HG03354 (cell line): ENCODE results near the gene CHMP4B.

Experiments
- ATAC-seq: cut with Tn5 transposase; IDR thresholded peaks from one replicate; pipeline ENCODE4 v1.9.1; 2021; ENCODE audit warnings: mild to moderate bottlenecking; ENCODE audit not compliant: unreplicated experiment, poor library complexity, severe bottlenecking

The CHMP4B gene

GRCh38 chr20:33814238-33814712 lies 3.1 kb downstream of the CHMP4B start:
- ATAC-seq, result no peak

GRCh38 chr20:33815671-33816070 lies 4.5 kb downstream of the CHMP4B start:
- ATAC-seq, result no peak

- ATAC-seq, result no peak
These were observed 5.0 kb downstream of the CHMP4B start for GRCh38 chr20:33816191-33816590.

- no peak for ATAC-seq
These were observed 6.3 kb downstream of the CHMP4B start for GRCh38 chr20:33817411-33817810.

GRCh38 chr20:33819456-33819855 lies 8.3 kb downstream of the CHMP4B start:
- no peak for ATAC-seq

- ATAC-seq, result no peak
These were observed 9.2 kb downstream of the CHMP4B start for GRCh38 chr20:33820362-33820761.

GRCh38 chr20:33821270-33821836 lies 10.2 kb downstream of the CHMP4B start:
- no peak for ATAC-seq

- no peak for ATAC-seq
These were observed 11.3 kb downstream of the CHMP4B start for GRCh38 chr20:33822423-33822822.

- no peak for ATAC-seq
These were observed 11.8 kb downstream of the CHMP4B start for GRCh38 chr20:33822991-33823390.

- ATAC-seq, result no peak
These were observed 13.7 kb downstream of the CHMP4B start for GRCh38 chr20:33824852-33825251.

- ATAC-seq, result no peak
These were observed 14.5 kb downstream of the CHMP4B start for GRCh38 chr20:33825340-33826269.

GRCh38 chr20:33826270-33826897 lies 15.2 kb downstream of the CHMP4B start:
- no peak for ATAC-seq

GRCh38 chr20:33827109-33827508 lies 16.0 kb downstream of the CHMP4B start:
- ATAC-seq, result no peak

GRCh38 chr20:33827634-33828325 lies 16.6 kb downstream of the CHMP4B start:
- no peak for ATAC-seq

- no peak for ATAC-seq
These were observed 17.2 kb downstream of the CHMP4B start for GRCh38 chr20:33828326-33828844.

GRCh38 chr20:33828967-33829560 lies 17.9 kb downstream of the CHMP4B start:
- ATAC-seq, result no peak

GRCh38 chr20:33829636-33830035 lies 18.5 kb downstream of the CHMP4B start:
- no peak for ATAC-seq

GRCh38 chr20:33830371-33830770 lies 19.2 kb downstream of the CHMP4B start:
- no peak for ATAC-seq

GRCh38 chr20:33832103-33832804 lies 21.1 kb downstream of the CHMP4B start:
- ATAC-seq, result no peak
